NCI-H526 (cell line): ENCODE measurements around the gene YAE1.
A peak's percentile ranks its signal among the peaks of the same experiment; 100 is the strongest.

Experiments
- DNase-seq, 2 experiments: peaks; one replicate each; lab custom pipeline; 2025; lab: John Stamatoyannopoulos, UW

Gene YAE1

DNA sequence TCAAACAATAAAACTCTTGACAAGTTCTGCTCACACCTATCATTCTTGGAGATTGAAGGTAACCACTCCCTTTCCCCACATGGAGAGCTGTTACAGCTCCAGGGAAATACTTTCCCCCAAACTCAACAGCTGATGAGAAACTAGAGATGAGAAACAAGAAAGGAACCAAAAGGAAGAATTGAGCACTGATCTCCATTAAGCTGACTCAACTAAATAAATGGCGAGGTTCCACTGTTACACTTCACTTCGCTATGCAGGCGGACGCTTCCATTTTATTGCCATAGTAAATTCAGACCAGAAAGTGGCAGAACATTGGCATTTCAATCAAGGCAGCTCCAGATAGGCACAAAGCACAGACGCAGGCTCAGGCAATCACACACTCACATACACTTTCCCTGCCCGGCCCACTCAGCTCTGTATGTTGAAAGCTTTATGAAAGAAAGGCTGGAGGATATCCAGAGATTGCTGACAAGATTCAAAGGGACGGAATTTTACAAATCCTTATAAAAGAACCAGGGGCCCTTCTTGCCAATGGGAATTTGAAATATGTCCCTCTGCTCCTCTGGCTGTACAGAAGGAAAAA is 11.5 kb upstream of the YAE1 start:
- no peak for DNase-seq

DNA sequence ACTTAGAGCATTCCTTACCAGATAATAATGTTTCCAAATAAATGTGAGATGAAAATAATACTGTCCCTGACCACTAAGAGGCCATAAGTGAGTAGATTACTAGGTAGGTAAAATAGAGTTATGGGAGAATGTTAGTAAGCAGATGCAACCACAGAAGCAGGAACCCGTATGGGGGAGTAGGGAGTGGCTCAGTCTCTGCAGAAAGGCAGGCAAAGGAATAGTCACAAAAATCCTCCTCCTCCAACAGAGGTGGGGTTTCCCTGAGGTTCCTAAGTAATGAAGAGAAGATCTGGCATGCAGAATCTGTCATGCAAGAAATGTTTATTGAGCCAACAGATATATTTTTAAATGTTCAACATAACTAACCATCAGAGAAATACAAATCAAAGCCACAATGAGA is 9.0 kb upstream of the YAE1 start:
- no peak for DNase-seq

DNA sequence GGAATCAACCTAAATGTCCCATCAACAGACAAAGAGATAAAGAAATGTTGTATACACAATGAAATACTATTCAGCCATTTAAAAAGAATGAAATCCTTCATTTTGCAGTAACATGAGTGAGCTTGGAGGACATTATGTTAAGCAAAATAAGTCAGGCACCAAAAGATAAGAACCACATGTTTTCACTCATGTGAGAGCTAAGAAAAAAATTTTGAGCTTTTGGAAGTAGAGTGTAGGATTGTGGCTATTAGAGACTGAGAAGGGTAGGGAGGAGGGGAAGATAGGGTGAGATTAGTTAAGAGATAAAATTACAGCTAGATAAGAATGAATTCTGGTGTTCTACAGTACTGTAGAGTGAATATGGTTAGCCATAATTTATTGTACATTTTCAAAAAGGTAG is 8.3 kb upstream of the YAE1 start:
- no peak for DNase-seq

DNA sequence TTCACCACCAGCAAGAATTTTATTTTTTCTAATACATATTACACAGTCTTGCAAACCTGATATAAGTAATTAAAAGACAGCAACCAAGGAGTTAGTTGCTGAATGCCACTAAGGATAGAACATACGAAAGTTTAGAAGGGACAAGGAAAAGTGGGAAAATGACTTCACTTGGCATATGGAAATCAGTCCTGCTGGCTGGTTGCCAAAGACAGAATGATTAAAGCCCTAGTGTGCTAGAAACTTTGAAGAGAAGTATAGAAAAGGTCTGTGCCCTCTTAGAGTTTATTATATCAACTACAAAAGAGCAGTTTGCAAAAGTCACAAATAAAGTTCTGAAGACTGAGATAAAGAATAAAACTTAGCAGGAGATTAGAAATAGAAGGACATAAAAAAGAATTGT is 5.8 kb upstream of the YAE1 start:
- peak in 1 of 2 experiments; percentile 24 for DNase-seq

DNA sequence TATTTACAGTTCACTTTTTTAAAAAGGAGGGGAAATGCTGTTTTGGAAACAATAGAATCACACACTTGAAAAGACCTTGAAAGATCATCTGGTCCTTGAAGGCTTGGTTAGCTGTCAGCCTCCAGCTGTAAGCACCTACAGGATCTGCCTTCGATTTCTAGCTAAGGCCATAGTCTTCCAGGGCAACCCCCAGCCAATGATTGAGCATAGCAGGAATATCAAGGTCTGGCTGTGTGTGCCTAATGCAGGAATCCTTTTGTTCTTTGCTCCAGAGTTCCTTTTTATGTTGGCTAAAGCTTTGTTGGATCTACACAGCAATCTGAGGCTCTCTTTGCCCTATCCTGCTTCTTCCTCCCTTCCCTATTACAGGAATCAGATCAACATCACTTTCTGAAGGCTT is 5.2 kb upstream of the YAE1 start:
- DNase-seq, result no peak

DNA sequence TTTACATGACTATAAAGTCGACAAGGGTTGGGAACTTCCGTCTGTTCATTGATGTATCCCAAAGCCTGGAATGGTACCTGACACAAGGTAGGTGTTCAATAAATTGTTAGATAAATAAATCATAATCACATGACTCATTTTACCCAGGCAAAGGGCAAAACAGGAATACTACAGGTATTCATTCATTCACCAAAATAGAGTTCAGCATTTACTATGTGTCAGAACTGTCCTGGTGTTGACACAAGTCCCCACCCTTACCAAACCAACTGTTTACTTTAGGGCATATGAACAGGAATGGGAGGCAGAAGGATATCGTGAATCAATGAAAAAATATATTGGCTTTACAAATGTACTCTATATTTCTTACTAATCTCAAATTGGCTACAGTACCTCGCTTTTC is 666 bp upstream of the YAE1 start:
- DNase-seq, result no peak

DNA sequence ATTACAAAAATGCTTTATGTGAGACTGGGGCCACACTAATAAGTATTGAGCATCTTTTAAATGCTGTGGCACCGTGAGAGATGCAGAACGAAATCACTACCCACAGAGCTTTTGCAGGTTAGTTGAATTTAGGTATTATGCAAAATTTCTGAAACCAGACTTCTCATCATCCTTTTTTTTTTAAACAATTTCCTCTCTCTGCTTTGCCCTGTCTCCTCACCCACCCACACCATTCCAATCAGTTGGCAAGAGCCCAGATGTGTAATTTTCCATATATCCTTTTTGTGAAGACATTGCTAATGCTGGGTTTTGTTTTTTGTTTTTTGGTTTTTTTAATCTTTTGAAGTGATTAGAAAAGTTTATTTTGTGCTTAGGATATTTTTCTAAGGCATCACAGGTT is 1.1 kb downstream of the YAE1 start:
- DNase-seq, result no peak

DNA sequence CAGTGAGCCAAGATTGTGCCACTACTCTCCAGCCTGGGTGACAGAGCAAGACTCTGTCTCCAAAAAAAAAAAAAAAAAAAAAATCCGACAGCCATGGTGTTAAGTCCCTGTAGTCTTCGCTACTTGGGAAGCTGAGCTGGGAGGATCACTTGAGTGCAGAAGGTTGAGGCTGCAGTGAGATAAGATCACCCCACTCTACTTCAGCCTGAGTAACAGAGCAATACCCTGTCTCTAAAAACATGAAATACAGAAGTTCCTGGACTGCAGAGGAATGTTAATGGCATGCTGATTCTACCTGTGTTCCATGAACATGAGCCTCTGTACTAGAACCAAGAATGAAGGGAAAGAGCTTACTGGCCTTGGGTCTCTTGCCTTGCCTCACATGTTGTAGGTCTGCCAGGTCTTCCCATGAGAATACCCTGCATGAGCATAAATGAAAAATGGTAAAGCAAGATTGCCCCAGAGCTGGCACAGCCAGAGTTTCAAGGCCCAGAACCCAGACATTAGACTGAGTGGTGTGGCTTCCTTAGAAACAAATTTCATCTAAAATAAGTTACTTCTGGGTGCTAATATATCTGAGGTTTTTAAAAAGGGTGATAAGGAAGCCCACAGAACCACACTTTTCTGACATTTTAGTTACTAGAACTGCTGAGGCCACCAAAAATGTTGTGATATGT is 8.6 kb downstream of the YAE1 start:
- DNase-seq, result no peak

DNA sequence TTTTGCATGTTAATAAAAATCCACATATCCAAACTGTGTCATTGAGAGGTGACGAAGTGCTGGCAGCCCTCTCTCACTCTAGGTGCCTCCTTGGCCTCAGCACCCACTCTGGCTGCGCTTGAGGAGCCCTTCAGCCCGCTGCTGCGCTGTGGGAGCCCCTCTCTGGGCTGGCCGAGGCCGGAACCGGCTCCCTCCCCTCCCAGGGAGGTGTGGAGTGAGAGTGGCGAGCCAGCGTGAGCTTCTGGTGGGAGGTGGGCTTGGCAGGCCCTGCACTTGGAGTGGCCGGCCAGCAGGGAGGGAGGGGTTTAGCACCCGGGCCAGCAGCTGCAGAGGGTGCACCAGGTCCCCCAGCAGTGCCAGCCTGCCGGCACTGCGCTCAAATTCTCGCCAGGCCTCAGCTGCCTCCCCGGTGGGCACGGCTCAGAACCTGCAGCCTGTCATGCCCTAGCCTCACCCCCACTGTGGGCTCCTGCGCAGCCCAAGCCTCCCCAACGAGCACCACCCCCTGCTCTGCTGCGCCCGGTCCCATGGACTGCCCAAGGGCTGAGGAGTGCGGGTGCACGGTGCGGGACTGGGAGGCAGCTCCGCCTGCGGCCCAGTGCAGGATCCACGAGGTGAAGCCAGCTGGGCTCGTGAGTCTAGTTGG is 11.1 kb downstream of the YAE1 start:
- DNase-seq, result no peak

DNA sequence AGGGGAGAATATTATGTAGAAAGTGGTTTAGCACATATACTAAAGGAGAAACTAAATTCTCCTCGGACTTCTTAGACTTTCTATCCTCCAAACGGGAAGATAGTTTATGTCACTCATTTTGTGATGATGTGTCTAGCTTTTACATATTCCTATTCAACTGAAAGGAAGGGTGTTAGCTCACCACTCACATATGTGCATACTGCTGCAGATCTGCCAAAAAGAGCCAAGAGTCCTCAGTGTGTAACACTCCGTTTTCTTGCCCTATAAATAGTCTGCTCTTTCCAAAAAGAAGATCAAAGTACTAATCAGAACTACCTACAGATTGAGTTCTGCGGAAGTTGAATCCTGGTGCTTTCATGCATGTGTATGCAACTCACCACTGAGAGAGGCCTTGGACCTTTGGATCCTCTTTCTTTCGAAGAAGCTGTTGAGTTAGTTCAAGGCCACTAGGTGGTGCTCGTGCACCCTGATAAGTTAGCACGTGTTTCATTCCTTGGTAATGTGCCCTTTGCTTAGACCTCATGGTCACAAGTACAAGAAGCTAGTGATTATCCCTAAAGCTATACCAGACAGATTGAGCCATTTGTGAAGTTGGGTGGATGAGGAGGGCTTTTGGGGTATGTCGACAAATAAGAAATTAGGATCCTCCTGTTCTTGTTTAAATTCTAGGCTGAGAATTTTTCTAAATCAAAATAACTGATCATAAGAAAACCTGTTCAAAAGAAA is 14.1 kb downstream of the YAE1 start:
- DNase-seq, result peak; percentile 82 to 93

DNA sequence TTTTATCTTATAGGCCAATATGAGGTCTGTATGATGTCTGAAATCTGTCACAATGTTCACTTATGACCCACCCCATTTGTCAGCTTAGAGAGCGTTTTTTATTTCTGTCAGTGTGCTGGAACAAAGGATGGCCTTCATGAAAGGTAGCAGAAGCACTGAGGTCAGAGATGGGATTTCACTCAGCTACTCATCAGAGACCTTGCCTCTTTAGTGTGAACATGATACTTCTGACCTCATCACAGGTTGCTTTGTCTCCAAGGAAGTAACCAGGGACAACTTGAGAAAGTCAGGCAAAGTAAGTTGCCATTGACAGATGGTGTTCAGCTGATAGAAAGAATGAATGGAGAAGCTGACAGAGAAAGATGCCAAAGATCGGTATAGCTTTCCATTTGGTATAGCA is 16.3 kb downstream of the YAE1 start:
- DNase-seq, result no peak

DNA sequence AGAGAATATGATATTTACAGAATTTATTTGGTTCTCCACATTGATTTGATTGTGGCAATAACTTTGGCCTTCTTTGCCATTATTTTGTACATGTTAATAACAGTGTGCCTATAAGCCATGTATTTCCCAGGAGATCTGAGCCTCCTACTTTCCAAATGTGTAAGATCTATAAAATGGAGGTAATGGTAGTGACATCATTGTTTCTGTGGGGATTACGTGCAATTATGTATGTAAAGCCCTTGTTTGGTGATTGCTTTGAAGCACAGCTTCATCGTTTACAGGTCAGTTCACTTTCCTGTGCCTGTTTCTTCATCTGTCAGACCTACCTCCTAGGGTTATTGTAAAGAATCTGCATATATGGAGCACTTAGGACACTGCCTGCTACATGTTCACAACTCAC is 17.3 kb downstream of the YAE1 start:
- DNase-seq, result peak in 1 of 2 experiments; percentile 40

DNA sequence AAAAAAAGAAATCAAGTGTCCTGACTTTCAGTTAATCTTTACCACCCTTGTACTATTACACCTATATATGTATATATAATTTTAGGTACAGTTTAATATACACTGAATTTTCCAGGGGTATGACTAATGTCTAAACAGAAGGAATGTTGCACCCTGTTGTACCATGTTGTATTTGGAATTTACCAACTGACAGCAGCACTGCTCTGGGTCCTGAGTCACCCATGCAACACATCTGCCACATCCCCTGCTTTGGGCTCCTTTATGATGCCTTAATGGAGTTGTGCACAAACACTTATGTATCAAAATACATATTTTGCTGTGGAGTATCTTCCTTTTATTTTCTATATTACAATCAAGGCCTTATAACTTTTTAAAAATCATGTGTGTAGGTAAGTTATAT is 21.2 kb downstream of the YAE1 start:
- DNase-seq, result no peak

DNA sequence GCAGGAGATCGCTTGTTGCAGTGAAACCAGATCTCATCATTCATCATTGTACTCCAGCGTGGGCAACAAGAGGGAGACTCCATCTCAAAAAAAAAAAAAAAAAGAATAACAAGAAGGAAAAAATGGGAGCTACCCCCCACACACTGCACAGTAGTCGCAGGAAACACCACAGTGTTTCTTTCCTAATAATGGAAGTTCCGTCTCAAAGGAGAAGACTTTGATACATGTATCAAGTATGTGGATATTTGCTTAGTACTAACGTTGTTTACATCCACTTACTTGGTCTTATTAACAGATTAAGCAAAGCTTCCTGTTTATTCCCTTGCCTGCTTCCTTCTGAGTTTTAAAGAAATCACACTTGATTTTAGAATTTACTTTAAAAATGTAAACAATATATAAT is 22.2 kb downstream of the YAE1 start:
- no peak for DNase-seq

DNA sequence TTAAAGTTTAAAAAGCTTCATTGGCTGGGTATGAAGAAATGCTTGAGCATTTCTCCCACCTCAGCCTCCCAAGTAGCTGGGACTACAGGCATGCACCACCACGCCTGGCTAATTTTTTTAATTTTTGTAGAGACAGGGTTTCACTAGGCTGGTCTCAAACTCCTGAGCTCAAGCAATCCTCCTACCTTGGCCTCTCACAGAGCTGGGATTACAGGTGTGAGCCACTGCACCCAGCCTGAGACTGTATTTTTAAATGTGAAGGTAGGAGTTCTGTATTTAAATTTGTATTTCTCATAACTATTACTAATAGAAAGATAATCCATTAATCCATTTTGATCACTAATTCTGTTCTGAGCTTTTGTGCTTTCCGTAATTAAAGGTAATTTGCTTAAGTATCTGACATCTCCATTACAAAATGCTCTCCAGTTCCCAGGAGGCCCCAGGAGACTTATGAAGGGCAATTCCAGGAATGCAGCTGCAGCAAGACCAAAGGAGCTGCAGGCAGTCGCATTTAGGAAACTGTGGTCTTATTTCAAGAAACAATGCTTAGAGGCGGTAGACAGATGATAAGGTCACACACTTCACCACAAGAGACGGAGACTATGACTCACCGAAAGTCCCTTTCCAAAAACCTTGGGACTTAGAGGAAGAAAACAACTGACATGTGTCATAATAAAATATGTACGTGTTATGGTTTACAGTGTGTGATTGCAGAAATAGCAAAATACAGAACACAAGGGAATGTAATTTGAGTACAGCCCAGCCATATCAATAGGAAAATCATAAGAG is 23.3 kb downstream of the YAE1 start:
- peak in 1 of 2 experiments; percentile 38 for DNase-seq

DNA sequence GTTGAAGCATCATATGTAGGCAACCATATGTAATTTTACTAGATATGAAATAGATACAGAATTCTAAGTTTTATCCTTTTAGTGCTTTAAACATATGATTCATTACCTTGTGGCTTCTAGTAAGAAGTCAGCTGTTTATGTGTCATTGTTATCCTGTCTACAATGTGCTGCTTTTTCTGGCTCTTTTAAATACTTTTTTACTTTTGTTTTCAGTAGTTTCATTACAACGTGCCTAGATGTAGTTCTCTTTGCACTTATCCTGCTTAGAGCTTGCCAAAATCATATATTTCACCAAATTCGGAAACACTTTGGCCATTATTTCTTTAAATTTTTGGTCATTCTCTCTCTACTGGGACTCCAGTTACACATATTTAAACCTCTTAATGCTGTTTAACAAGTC is 26.4 kb downstream of the YAE1 start:
- DNase-seq, result no peak

DNA sequence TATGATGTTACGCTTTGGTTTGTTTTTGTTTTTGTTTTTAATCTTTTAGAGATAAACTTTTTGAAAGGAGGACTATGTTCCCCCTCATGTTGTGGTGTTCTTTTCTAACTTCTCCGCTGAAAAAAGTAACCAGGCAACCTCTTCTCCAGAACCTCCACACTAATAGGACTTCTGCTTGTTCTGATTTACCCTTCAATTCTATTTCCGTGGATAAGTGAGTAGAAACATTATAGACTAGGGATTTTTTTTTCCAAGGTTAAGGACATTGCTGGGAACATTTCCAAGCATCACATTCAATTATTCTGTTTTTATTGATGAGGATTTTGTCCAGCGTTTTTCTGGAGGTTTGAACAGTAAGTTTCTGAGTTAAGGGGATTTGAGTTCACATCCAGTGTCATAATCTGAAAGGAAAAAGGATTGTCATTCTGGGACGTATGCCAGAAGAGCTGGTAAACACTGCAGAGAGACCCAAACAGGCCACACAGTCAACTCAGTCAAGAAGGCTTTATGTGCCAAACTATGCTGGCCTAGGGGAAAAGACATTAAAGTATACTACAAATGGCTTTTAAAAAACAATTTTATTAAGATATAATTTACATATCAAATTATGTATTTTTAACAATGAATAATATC is 28.9 kb downstream of the YAE1 start:
- no peak for DNase-seq

DNA sequence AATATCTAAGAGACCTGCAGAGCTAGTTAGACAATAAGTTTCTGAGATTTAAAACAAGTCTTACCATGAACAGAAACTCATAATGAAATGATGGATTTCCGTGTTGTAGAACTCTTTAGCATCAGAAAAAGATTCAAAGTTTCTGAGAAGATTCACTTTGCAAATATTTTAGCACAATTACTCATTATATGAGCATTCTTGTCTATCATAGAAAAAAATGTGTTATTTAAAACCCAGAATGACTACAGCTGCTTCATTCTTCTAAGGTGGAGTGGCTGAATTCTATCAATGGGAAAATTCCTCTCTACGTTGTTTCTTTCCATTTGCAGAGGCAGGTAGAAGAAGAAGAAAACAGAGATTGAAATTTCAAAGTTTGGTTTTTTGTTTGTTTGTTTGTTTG is 36.1 kb downstream of the YAE1 start:
- DNase-seq, result no peak

DNA sequence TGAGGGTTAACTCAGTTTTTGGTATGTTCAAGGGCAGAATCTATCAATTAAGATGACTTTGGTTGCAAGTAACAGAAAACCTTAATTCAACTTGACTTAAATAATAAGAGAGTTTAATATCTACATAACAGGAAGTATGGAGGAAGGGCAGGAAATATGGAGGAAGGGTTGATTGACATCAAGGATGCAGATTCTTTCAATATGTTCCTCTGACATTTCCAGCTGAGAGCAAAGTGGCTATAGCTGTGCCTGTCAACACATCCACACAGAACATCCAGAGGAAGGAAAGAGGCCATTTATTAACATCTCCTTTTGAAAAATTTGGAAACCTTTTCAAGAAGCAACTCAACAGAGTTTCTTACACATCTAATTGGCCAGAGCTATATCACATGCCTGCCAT is 37.7 kb downstream of the YAE1 start:
- DNase-seq, result no peak

DNA sequence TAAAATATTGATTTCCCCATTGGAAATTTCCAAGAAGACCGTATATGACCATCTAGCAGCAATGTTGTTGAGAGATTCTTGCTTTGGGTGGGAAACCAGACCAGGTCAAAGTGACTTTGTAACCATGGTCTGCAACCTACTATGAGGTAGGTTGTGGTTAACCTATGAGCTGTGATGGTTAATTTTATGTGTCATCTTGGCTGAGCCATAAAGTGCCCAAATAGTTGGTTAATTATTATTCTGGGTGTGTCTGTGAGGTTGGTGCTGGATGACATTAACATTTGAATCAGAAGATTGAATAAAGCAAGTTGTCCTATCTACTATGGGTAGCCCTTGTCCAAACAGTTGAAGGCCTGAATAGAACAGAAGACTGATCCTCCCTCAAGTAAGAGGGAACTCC is 38.9 kb downstream of the YAE1 start:
- DNase-seq, result no peak

DNA sequence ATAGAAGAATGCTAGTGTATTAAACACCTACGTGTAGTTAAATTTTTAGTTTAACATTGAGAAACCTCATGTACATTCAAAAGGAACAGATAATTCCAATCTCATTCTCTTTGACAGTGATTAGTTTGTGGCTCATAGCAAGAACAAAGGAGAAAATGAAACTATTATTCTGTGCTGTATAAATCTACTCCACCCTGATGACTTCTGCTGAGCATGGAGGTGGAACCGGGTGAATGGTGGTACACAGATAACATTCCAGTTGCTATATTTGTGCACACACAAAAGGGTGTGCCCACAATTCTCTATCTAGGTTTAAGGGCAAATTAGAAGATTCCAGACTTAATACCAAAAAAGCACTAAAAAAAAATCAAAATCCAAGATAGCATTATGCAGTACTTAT is 40.1 kb downstream of the YAE1 start:
- no peak for DNase-seq

DNA sequence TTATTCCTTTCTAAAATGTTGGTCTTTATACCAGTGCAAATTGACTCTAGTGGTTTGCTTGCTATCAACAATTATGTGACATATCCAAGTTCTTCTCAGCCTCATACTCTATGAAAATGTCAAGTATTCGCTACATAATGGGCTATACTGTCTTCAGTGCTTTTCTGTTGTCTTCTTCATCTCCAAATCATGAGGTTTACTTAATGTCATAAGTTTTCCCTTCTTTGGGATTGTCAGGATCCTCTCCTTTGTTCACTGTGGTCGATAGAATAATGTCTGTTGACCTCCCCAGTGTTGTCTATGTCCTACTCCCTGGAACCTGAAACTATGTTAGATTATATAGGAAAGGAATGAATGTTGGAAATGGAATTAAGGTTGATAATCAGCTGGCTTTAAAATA is 40.7 kb downstream of the YAE1 start:
- no peak for DNase-seq
